SK-N-SH (cell line): Measurements from ENCODE around the gene SNRPB. TPM values are rescaled to one million over a fixed set of nuclear protein-coding genes. Genes with fewer than 3 reads are reported as not detected.

Source experiments
- CTCF ChIA-PET: fragments of 300-600, 350-600 bp; formaldehyde crosslinking; extraction: SDS; loops from one replicate; lab custom pipeline; 2021; lab: Yijun Ruan, JAX
- POLR2A ChIA-PET: fragments of 350-600 bp; sonication (Branson Sonifier 250); formaldehyde crosslinking; extraction: SDS; loops from one replicate; lab custom pipeline; 2020; ENCODE audit warnings: antibody characterized with exemption, inconsistent platforms; lab: Yijun Ruan, JAX
- DNase-seq: peaks from one replicate; pipeline ENCODE4 v3.0.0; 2012
- H2AFZ ChIP-seq: fragments of 200-600 bp; sonication (generic); 2 replicates; pipeline ENCODE4 v1.8.1; 2016; ENCODE audit warnings: antibody characterized with exemption, mild to moderate bottlenecking, low read depth
- H3F3A ChIP-seq: fragments of 200-600 bp; sonication (generic); replicated peaks from 2 replicates; pipeline ENCODE3; 2016; ENCODE audit warnings: antibody characterized with exemption, mild to moderate bottlenecking; ENCODE audit not compliant: insufficient read depth
- H3K27ac ChIP-seq, 2 experiments: fragments of 200-500 bp in 1 of 2; fragments of 200-600 bp in 1 of 2; sonication (Bioruptor generic) in 1 of 2; sonication (generic), shearing (Covaris generic) in 1 of 2; 2 replicates each; pipeline versions ENCODE4 v1.5.1 to v1.6.1; 2014 to 2016; ENCODE audit warnings: low read depth in 2 of 2, inconsistent platforms in 1 of 2, low read length in 1 of 2, mild to moderate bottlenecking in 1 of 2, mixed read lengths in 1 of 2
- H3K27me3 ChIP-seq: fragments of 200-600 bp; sonication (generic), shearing (Covaris generic); 2 replicates; pipeline ENCODE4 v1.6.1; 2016; ENCODE audit warnings: mixed run types; ENCODE audit not compliant: insufficient read depth
- H3K36me3 ChIP-seq, 2 experiments: fragments of 200-500 bp in 1 of 2; fragments of 200-600 bp in 1 of 2; sonication (Bioruptor generic) in 1 of 2; sonication (generic) in 1 of 2; replicated peaks in 1 of 2; 2 replicates each; pipeline versions ENCODE3 to v1.5.1; 2014 to 2016; ENCODE audit warnings: low read length in 1 of 2, mild to moderate bottlenecking in 1 of 2; ENCODE audit not compliant: insufficient read depth in 2 of 2, control insufficient read depth in 1 of 2
- H3K4me1 ChIP-seq, 2 experiments: fragments of 200-500 bp in 1 of 2; fragments of 200-600 bp in 1 of 2; sonication (Bioruptor generic) in 1 of 2; sonication (generic), shearing (Covaris generic) in 1 of 2; 2 replicates each; pipeline versions ENCODE4 v1.5.1 to v1.6.1; 2014 to 2016; ENCODE audit warnings: low read depth in 1 of 2, low read length in 1 of 2, mixed run types in 1 of 2; ENCODE audit not compliant: insufficient read depth in 2 of 2, control insufficient read depth in 1 of 2
- H3K4me2 ChIP-seq: fragments of 200-600 bp; sonication (generic), shearing (Covaris generic); 2 replicates; pipeline ENCODE4 v1.6.1; 2017; ENCODE audit warnings: mixed run types
- H3K4me3 ChIP-seq, 2 experiments: fragments of 200-500 bp in 1 of 2; fragments of 200-600 bp in 1 of 2; sonication (Bioruptor generic) in 1 of 2; sonication (generic), shearing (Covaris generic) in 1 of 2; 2 replicates each; pipeline versions ENCODE4 v1.5.1 to v1.8.1; 2014 to 2016; ENCODE audit warnings: low read depth in 2 of 2, inconsistent platforms in 1 of 2, low read length in 1 of 2, mild to moderate bottlenecking in 1 of 2, mixed read lengths in 1 of 2, moderate library complexity in 1 of 2
- H3K79me2 ChIP-seq: fragments of 200-600 bp; sonication (generic); 2 replicates; pipeline ENCODE4 v1.8.1; 2017; ENCODE audit warnings: mild to moderate bottlenecking; ENCODE audit not compliant: insufficient read depth
- H3K9ac ChIP-seq: fragments of 200-600 bp; sonication (generic); 2 replicates; pipeline ENCODE4 v1.6.1; 2017; ENCODE audit warnings: mixed run types
- H3K9me2 ChIP-seq: fragments of 200-600 bp; sonication (generic); 2 replicates; pipeline ENCODE4 v1.6.1; 2017; ENCODE audit warnings: mixed run types
- H3K9me3 ChIP-seq: fragments of 200-600 bp; sonication (generic); 2 replicates; pipeline ENCODE4 v1.6.1; 2017; ENCODE audit warnings: mixed run types, mild to moderate bottlenecking, moderate library complexity
- H4K20me1 ChIP-seq: fragments of 200-600 bp; sonication (generic); 2 replicates; pipeline ENCODE4 v1.6.1; 2017; ENCODE audit warnings: mild to moderate bottlenecking, mixed run types; ENCODE audit not compliant: insufficient read depth
- CHD2 ChIP-seq: fragments of 150-350 bp; IDR thresholded peaks from 2 replicates; pipeline ENCODE4 v1.6.1; 2018; ENCODE audit warnings: low read length; ENCODE audit not compliant: partially characterized antibody
- EZH2phosphoT487 ChIP-seq: fragments of 200-600 bp; sonication (generic); IDR thresholded peaks from 2 replicates; pipeline ENCODE4 v1.6.1; 2017; ENCODE audit warnings: low read depth, mixed run types, mild to moderate bottlenecking, antibody characterized with exemption, moderate library complexity, borderline replicate concordance
- FOSL2 ChIP-seq: IDR thresholded peaks from 2 replicates; pipeline ENCODE4 v1.4.0; 2012; ENCODE audit warnings: low read depth, mild to moderate bottlenecking, moderate library complexity, borderline replicate concordance
- FOXJ3 ChIP-seq: sonication (generic); formaldehyde crosslinking; IDR thresholded peaks from 2 replicates; pipeline ENCODE4 v1.5.1; 2020; ENCODE audit warnings: mild to moderate bottlenecking, missing genetic modification reagents
- IRF3 ChIP-seq: fragments of 150-350 bp; IDR thresholded peaks from 2 replicates; pipeline ENCODE4 v1.6.1; 2016; ENCODE audit warnings: mild to moderate bottlenecking, low read depth, low read length
- JUND ChIP-seq: IDR thresholded peaks from 2 replicates; pipeline ENCODE4 v1.4.0; 2012
- MAX ChIP-seq: IDR thresholded peaks from 2 replicates; pipeline ENCODE4 v1.4.0; 2012; ENCODE audit warnings: low read depth
- MXI1 ChIP-seq: IDR thresholded peaks from 2 replicates; pipeline ENCODE4 v1.6.1; 2012; ENCODE audit warnings: mild to moderate bottlenecking, low read depth, low read length, improper control_type of control experiment
- NRF1 ChIP-seq: IDR thresholded peaks from 2 replicates; pipeline ENCODE4 v1.6.1; 2012; ENCODE audit warnings: low read depth, mild to moderate bottlenecking, low read length
- PBX3 ChIP-seq: IDR thresholded peaks from 2 replicates; pipeline ENCODE4; 2012
- POLR2AphosphoS5 ChIP-seq: IDR thresholded peaks from 2 replicates; pipeline ENCODE4 v1.6.1; 2012; ENCODE audit warnings: low read depth, low read length
- RCOR1 ChIP-seq: fragments of 150-350 bp; IDR thresholded peaks from 2 replicates; pipeline ENCODE4 v1.6.1; 2017; ENCODE audit warnings: antibody characterized with exemption, low read length
- REST ChIP-seq: IDR thresholded peaks from 2 replicates; pipeline ENCODE4 v1.6.1; 2012; ENCODE audit warnings: mild to moderate bottlenecking, low read depth, low read length, moderate library complexity
- SIN3A ChIP-seq: IDR thresholded peaks from 2 replicates; pipeline ENCODE4 v1.6.1; 2012; ENCODE audit warnings: low read depth, mild to moderate bottlenecking, low read length, moderate library complexity, borderline replicate concordance
- TCF12 ChIP-seq: IDR thresholded peaks from 2 replicates; pipeline ENCODE4 v1.4.0; 2012
- USF2 ChIP-seq: fragments of 150-350 bp; IDR thresholded peaks from 2 replicates; pipeline ENCODE4 v1.6.1; 2017; ENCODE audit warnings: antibody characterized with exemption, low read length, low read depth, borderline replicate concordance
- YY1 ChIP-seq: IDR thresholded peaks from 2 replicates; pipeline ENCODE4 v1.4.0; 2012; ENCODE audit warnings: low read depth, mild to moderate bottlenecking
- WGBS: methylation state at CpG from one replicate; pipeline ENCODE4 v1.1.6; 2017; ENCODE audit warnings: low lambda C conversion rate; 5-methylcytosine and 5-hydroxymethylcytosine counted together
- polyA plus RNA-seq, 3 experiments: library from polyadenylated mRNA; depleted of rRNA; stranded (reverse); fragments of >200 nt; gene quantifications; 2 replicates each; pipeline ENCODE4 v1.2.3, GENCODE V29; 2012

Gene SNRPB
- polyA plus RNA-seq, 1 of the 3 experiments (the other 2 are of a cell fraction) = 455 TPM

GRCh38 chr20:2518096-2518495 is 47.5 kb upstream of the SNRPB start (continued):
- no peak for TF ChIP-seq NRF1
- no peak for TF ChIP-seq REST
- TF ChIP-seq FOSL2 = no peak
- no peak for TF ChIP-seq POLR2AphosphoS5
- no peak for TF ChIP-seq FOXJ3 (CRISPR knock-in tag)
- TF ChIP-seq USF2 = no peak
- no peak for TF ChIP-seq EZH2phosphoT487

- ChIA-PET CTCF (interaction anchor here (0.6 kb wide), 1 partner anchor 14 kb away, joined by 3 read pairs; no protein-coding TSS in a partner anchor), POLR2A (no interaction called here)
- no peak overlapping the region for H3K27ac ChIP-seq
- no peak for TF ChIP-seq TCF12
- TF ChIP-seq CHD2 = no peak
- TF ChIP-seq POLR2AphosphoS5 = no peak
- no peak for TF ChIP-seq PBX3
- TF ChIP-seq RCOR1 = no peak
- TF ChIP-seq USF2 = no peak
- TF ChIP-seq JUND = no peak
- TF ChIP-seq REST = no peak
- TF ChIP-seq MAX = no peak
- no peak for TF ChIP-seq YY1
- TF ChIP-seq IRF3 = no peak
- TF ChIP-seq SIN3A = no peak
- no peak for TF ChIP-seq MXI1
- no peak for TF ChIP-seq FOSL2
- no peaks in the 10 kb centered on the region for H4K20me1 ChIP-seq
- no peaks in the 10 kb centered on the region for H3K27me3 ChIP-seq
- H3K36me3 ChIP-seq = no peaks in the 10 kb centered on the region
- H2AFZ ChIP-seq = no peak overlapping the region
- no peak overlapping the region for H3K4me2 ChIP-seq
- H3K9ac ChIP-seq = no peak overlapping the region
- WGBS = 96% methylated on average over 2 of the region's 2 CpGs
- H3K4me3 ChIP-seq = no peak overlapping the region
- H3K79me2 ChIP-seq = no peaks in the 10 kb centered on the region
- DNase-seq = no peak
- no peaks in the 10 kb centered on the region for H3K9me2 ChIP-seq
- 0 out of 4 replicates have a peak, but pooled peaks cover 0 to 5% of the 10 kb centered on the region in 2 experiments for H3K4me1 ChIP-seq
- no peaks in the 10 kb centered on the region for H3K9me3 ChIP-seq
- H3F3A ChIP-seq = no peaks in the 10 kb centered on the region
Observed at GRCh38 chr20:2516399-2516798, 45.8 kb upstream of the SNRPB start.
